ENCODE data around the gene FAM221A. TPM values are rescaled to one million over a fixed set of nuclear protein-coding genes. Genes with fewer than 3 reads are reported as not detected.

FAM221A gene
- total RNA-seq, 2 donors from 2014 or later, result 14.3 to 29.7 TPM

- no peak for TF ChIP-seq POLR2A (IDR thresholded peaks at IDR 0.05)
- TF ChIP-seq, protein P1, sequence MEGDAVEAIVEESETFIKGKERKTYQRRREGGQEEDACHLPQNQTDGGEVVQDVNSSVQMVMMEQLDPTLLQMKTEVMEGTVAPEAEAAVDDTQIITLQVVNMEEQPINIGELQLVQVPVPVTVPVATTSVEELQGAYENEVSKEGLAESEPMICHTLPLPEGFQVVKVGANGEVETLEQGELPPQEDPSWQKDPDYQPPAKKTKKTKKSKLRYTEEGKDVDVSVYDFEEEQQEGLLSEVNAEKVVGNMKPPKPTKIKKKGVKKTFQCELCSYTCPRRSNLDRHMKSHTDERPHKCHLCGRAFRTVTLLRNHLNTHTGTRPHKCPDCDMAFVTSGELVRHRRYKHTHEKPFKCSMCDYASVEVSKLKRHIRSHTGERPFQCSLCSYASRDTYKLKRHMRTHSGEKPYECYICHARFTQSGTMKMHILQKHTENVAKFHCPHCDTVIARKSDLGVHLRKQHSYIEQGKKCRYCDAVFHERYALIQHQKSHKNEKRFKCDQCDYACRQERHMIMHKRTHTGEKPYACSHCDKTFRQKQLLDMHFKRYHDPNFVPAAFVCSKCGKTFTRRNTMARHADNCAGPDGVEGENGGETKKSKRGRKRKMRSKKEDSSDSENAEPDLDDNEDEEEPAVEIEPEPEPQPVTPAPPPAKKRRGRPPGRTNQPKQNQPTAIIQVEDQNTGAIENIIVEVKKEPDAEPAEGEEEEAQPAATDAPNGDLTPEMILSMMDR (IDR thresholded peaks at IDR 0.05), result peak; percentile 38 to 88 (median 78)
- 31 to 37% methylated on average over 8 of the region's 8 CpGs for whole genome bisulfite sequencing, 2 donors
These were observed 32.6 kb downstream of the FAM221A start for GRCh38 chr7:23712368-23713284.

DNA sequence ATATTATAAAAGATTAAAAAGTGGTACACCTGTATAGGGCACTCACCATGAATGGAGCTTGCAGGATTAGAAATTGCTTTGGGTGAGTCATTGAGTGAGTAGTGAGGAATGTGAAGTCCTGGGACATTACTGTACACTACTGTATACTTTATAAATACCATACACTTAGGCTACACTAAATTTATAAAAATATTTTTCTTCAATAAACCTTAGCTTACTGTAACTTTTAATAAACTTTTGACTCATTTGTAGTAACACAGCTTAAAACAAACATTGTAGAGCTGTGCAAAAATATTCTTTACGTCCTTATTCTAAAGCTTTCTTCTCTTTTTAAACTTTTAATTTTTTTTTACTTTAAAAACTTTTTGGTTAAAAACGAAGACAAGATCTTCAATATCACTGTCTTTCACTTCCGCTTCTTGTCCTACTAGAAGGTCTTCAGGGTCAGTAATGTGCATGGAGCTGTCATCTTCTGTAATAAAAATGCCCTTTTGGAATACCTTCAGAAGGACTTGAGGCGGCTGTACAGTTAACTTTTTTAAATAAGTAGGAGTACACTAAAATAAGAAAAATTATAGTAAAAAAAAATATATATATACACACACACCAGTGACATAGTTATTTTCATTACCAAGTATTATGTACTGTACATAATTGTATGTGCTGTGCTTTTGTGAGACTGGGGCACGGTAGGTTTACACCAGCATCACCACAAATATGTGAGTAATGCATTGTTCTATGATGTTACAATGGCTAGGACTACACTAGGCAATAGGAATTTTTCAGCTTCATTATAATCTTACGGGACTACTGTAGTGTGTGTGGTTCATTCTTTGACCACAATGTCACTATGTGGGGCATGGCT lies 33.5 kb downstream of the FAM221A start:
- intact Hi-C loops (cut with DNase I), result loop anchor here (5.0 to 10.0 kb wide), 2 partner anchors 59 to 141 kb away; no protein-coding TSS in a partner anchor
- Histone ChIP-seq H3K27me3 (no peaks in the 10 kb centered on the region), H3K4me1 (peaks cover 17% of the 10 kb centered on the region), H3K9me3 (no peaks in the 10 kb centered on the region), H3K27ac (no peak overlapping the region), H3K36me3 (replicated peaks in 1 of 2; ENCODE audit: insufficient read depth in 1 of 2, low read depth in 2 of 2) (no peaks in the 10 kb centered on the region), H3K4me3 (no peak overlapping the region)
- WGBS, 2 donors, result 71 to 74% methylated on average over 6 of the region's 6 CpGs
- TF ChIP-seq POLR2A (IDR thresholded peaks at IDR 0.05), result no peak
- TF ChIP-seq, protein P1 (IDR thresholded peaks at IDR 0.05), result no peak
- ATAC-seq (no peak), DNase-seq (no peak)

More at GRCh38 chr7:23712368-23713284, 32.6 kb downstream of the FAM221A start:
- Histone ChIP-seq H3K36me3 (replicated peaks in 1 of 2; ENCODE audit: insufficient read depth in 1 of 2, low read depth in 2 of 2) (no peaks in the 10 kb centered on the region), H3K4me1 (peaks cover 17% of the 10 kb centered on the region), H3K27ac (no peak overlapping the region), H3K27me3 (no peaks in the 10 kb centered on the region), H3K4me3 (no peak overlapping the region), H3K9me3 (no peaks in the 10 kb centered on the region)
- DNase-seq (no peak), ATAC-seq (peak; percentile 68)
- intact Hi-C loops (cut with DNase I), result loop anchor here (5.0 to 10.0 kb wide), 2 partner anchors 58 to 140 kb away; no protein-coding TSS in a partner anchor

- no peak for ATAC-seq
- WGBS, 2 donors, result 53 to 61% methylated on average over 2 of the region's 2 CpGs
- DNase-seq, result no peak
- Histone ChIP-seq H3K4me1 (peaks cover 11% of the 10 kb centered on the region), H3K4me3 (no peak overlapping the region), H3K27ac (no peak overlapping the region), H3K9me3 (no peaks in the 10 kb centered on the region), H3K27me3 (no peaks in the 10 kb centered on the region), H3K36me3 (replicated peaks in 1 of 2; ENCODE audit: insufficient read depth in 1 of 2, low read depth in 2 of 2) (no peaks in the 10 kb centered on the region)
- TF ChIP-seq, protein P1 (IDR thresholded peaks at IDR 0.05), result no peak
- no peak for TF ChIP-seq POLR2A (IDR thresholded peaks at IDR 0.05)
- intact Hi-C loops (cut with DNase I), result loop anchor here (5.0 to 10.0 kb wide), 2 partner anchors 59 to 142 kb away; no protein-coding TSS in a partner anchor
These were observed 34.1 kb downstream of the FAM221A start for GRCh38 chr7:23714150-23714464.

GRCh38 chr7:23714579-23714978 lies 34.6 kb downstream of the FAM221A start:
- no peaks in the 10 kb centered on the region for H3K36me3 ChIP-seq (replicated peaks in 1 of 2; ENCODE audit: insufficient read depth in 1 of 2, low read depth in 2 of 2)

More at GRCh38 chr7:23714579-23714978, 34.6 kb downstream of the FAM221A start:
- 83% methylated on average over 1 of the region's 1 CpG for WGBS, 2 donors
- Histone ChIP-seq H3K27me3 (no peaks in the 10 kb centered on the region), H3K27ac (no peak overlapping the region), H3K9me3 (no peaks in the 10 kb centered on the region), H3K4me3 (no peak overlapping the region), H3K4me1 (peaks cover 8% of the 10 kb centered on the region)
- TF ChIP-seq, protein P1 (IDR thresholded peaks at IDR 0.05), result no peak
- no peak for TF ChIP-seq POLR2A (IDR thresholded peaks at IDR 0.05)
- ATAC-seq, result no peak
- intact Hi-C loops (cut with DNase I), result loop anchor here (5.0 to 10.0 kb wide), 2 partner anchors 60 to 142 kb away; no protein-coding TSS in a partner anchor
- no peak for DNase-seq

Measured in body of pancreas (tissue), 4 donors.